Measurements from ENCODE around the gene COL4A6. TPM values are rescaled to one million over a fixed set of nuclear protein-coding genes. Genes with fewer than 3 reads are reported as not detected.

Gene COL4A6
- polyA plus RNA-seq, 1 donor from 2014 or later, result 1.6 TPM

DNA sequence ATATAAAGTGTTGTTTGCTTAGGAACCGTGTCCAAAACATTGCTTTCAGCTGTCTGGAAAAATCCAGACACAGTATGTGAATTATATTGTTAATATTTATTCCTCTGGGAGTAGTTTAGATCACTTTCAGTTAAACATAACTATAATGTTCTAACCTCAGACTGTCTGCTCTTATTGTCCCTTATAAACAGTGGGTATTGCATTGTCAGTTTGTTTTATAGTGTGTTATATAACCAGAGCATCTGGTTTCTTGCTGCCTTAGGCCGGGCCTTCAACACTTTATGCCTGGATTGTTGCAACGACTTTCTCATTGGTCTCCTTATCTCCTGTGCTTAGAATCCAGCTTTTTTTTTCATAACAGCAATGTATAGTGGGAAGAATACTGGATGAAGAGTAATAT is 320.2 kb downstream of the COL4A6 start:
- Histone ChIP-seq H3K4me2 (ENCODE audit: low read length) (no peak overlapping the region), H3F3A (ENCODE audit: insufficient read depth, low read length, poor library complexity, severe bottlenecking) (no peaks in the 10 kb centered on the region), H3K9me3 (ENCODE audit: low read length) (no peaks in the 10 kb centered on the region), H2AFZ (ENCODE audit: low read depth, low read length) (no peak overlapping the region), H3K36me3 (ENCODE audit: insufficient read depth, low read length) (no peaks in the 10 kb centered on the region), H3K9me2 (ENCODE audit: insufficient read depth, low read length) (no peaks in the 10 kb centered on the region), H3K27ac (ENCODE audit: low read length) (no peak overlapping the region), H4K20me1 (ENCODE audit: insufficient read depth) (no peaks in the 10 kb centered on the region), H3K79me2 (replicated peaks; ENCODE audit: insufficient read depth, low read length) (no peaks in the 10 kb centered on the region), H3K4me3 (ENCODE audit: low read length) (no peak overlapping the region), H3K9ac (ENCODE audit: low read length) (no peak overlapping the region), H3K27me3 (ENCODE audit: insufficient read depth, low read depth, low read length) (no peaks in the 10 kb centered on the region)
- TF ChIP-seq SMC3 (conservative IDR thresholded peaks at IDR 0.05; ENCODE audit: poor library complexity) (no peak), EZH2 (IDR thresholded peaks at IDR 0.05; ENCODE audit: borderline replicate concordance, insufficient read depth, low read length, poor library complexity, severe bottlenecking) (no peak), POLR2AphosphoS5 (IDR thresholded peaks at IDR 0.05) (no peak), RAD21 (conservative IDR thresholded peaks at IDR 0.05) (no peak), TAF1 (IDR thresholded peaks at IDR 0.05; ENCODE audit: low read depth) (no peak), MXI1 (conservative IDR thresholded peaks at IDR 0.05; ENCODE audit: poor library complexity, severe bottlenecking) (no peak), EP300 (conservative IDR thresholded peaks at IDR 0.05; ENCODE audit: poor library complexity, severe bottlenecking) (no peak)
- TF ChIP-seq, protein P1, sequence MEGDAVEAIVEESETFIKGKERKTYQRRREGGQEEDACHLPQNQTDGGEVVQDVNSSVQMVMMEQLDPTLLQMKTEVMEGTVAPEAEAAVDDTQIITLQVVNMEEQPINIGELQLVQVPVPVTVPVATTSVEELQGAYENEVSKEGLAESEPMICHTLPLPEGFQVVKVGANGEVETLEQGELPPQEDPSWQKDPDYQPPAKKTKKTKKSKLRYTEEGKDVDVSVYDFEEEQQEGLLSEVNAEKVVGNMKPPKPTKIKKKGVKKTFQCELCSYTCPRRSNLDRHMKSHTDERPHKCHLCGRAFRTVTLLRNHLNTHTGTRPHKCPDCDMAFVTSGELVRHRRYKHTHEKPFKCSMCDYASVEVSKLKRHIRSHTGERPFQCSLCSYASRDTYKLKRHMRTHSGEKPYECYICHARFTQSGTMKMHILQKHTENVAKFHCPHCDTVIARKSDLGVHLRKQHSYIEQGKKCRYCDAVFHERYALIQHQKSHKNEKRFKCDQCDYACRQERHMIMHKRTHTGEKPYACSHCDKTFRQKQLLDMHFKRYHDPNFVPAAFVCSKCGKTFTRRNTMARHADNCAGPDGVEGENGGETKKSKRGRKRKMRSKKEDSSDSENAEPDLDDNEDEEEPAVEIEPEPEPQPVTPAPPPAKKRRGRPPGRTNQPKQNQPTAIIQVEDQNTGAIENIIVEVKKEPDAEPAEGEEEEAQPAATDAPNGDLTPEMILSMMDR (IDR thresholded peaks at IDR 0.05; ENCODE audit: poor library complexity, severe bottlenecking), result no peak
- TF ChIP-seq, protein P2, sequence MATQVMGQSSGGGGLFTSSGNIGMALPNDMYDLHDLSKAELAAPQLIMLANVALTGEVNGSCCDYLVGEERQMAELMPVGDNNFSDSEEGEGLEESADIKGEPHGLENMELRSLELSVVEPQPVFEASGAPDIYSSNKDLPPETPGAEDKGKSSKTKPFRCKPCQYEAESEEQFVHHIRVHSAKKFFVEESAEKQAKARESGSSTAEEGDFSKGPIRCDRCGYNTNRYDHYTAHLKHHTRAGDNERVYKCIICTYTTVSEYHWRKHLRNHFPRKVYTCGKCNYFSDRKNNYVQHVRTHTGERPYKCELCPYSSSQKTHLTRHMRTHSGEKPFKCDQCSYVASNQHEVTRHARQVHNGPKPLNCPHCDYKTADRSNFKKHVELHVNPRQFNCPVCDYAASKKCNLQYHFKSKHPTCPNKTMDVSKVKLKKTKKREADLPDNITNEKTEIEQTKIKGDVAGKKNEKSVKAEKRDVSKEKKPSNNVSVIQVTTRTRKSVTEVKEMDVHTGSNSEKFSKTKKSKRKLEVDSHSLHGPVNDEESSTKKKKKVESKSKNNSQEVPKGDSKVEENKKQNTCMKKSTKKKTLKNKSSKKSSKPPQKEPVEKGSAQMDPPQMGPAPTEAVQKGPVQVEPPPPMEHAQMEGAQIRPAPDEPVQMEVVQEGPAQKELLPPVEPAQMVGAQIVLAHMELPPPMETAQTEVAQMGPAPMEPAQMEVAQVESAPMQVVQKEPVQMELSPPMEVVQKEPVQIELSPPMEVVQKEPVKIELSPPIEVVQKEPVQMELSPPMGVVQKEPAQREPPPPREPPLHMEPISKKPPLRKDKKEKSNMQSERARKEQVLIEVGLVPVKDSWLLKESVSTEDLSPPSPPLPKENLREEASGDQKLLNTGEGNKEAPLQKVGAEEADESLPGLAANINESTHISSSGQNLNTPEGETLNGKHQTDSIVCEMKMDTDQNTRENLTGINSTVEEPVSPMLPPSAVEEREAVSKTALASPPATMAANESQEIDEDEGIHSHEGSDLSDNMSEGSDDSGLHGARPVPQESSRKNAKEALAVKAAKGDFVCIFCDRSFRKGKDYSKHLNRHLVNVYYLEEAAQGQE (IDR thresholded peaks at IDR 0.05; ENCODE audit: borderline replicate concordance), result no peak

DNA sequence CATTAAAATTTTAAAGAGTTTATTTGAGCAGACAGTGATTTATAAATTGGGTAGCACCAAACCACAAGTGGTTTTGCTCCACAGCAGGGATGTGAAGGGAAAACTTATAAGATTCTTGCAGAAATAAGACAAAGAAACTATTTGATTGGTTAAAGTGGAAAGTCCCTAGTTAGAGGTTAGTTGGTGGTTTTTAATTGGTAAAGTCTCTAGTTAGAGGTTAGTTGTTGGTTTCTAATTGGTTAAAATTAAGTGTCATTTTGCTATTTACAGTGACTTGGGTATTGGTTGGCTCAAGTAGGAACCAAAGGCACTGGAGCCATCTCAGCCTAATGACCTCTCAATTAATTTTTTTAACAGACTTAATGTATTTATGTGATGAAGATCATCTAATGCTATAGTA is 323.7 kb downstream of the COL4A6 start:
- no peak overlapping the region for H3K27ac ChIP-seq (ENCODE audit: low read length)
- no peak overlapping the region for H3K9ac ChIP-seq (ENCODE audit: low read length)
- no peaks in the 10 kb centered on the region for H3K36me3 ChIP-seq (ENCODE audit: insufficient read depth, low read length)
- H3F3A ChIP-seq (ENCODE audit: insufficient read depth, low read length, poor library complexity, severe bottlenecking), result no peaks in the 10 kb centered on the region
- TF ChIP-seq TAF1 (IDR thresholded peaks at IDR 0.05; ENCODE audit: low read depth), result no peak
- TF ChIP-seq, protein P1 (IDR thresholded peaks at IDR 0.05; ENCODE audit: poor library complexity, severe bottlenecking), result no peak
- TF ChIP-seq, protein P2 (IDR thresholded peaks at IDR 0.05; ENCODE audit: borderline replicate concordance), result no peak
- TF ChIP-seq RAD21 (conservative IDR thresholded peaks at IDR 0.05), result no peak
- no peak for TF ChIP-seq EP300 (conservative IDR thresholded peaks at IDR 0.05; ENCODE audit: poor library complexity, severe bottlenecking)
- no peak for TF ChIP-seq MXI1 (conservative IDR thresholded peaks at IDR 0.05; ENCODE audit: poor library complexity, severe bottlenecking)
- TF ChIP-seq EZH2 (IDR thresholded peaks at IDR 0.05; ENCODE audit: borderline replicate concordance, insufficient read depth, low read length, poor library complexity, severe bottlenecking), result no peak
- TF ChIP-seq POLR2AphosphoS5 (IDR thresholded peaks at IDR 0.05), result no peak
- no peak for TF ChIP-seq SMC3 (conservative IDR thresholded peaks at IDR 0.05; ENCODE audit: poor library complexity)
- no peak overlapping the region for H3K4me2 ChIP-seq (ENCODE audit: low read length)
- H3K27me3 ChIP-seq (ENCODE audit: insufficient read depth, low read depth, low read length), result no peaks in the 10 kb centered on the region
- no peaks in the 10 kb centered on the region for H3K79me2 ChIP-seq (replicated peaks; ENCODE audit: insufficient read depth, low read length)
- no peaks in the 10 kb centered on the region for H3K9me2 ChIP-seq (ENCODE audit: insufficient read depth, low read length)
- no peak overlapping the region for H2AFZ ChIP-seq (ENCODE audit: low read depth, low read length)
- no peak overlapping the region for H3K4me3 ChIP-seq (ENCODE audit: low read length)
- H3K9me3 ChIP-seq (ENCODE audit: low read length), result no peaks in the 10 kb centered on the region
- H4K20me1 ChIP-seq (ENCODE audit: insufficient read depth), result no peaks in the 10 kb centered on the region

All from neural cell (in vitro differentiated cells).